T1000 (cell line): ENCODE results near the gene MZT1.
"Not testable (repeated sequence)": the region's sequence is repeated elsewhere in the genome, so short reads cannot be mapped to it uniquely, and the experiment has no call there.

ENCODE experiments used
- DNase-seq: peaks from one replicate; lab custom pipeline; 2025; ENCODE audit warnings: mixed read lengths; lab: John Stamatoyannopoulos, UW

MZT1 gene

DNA sequence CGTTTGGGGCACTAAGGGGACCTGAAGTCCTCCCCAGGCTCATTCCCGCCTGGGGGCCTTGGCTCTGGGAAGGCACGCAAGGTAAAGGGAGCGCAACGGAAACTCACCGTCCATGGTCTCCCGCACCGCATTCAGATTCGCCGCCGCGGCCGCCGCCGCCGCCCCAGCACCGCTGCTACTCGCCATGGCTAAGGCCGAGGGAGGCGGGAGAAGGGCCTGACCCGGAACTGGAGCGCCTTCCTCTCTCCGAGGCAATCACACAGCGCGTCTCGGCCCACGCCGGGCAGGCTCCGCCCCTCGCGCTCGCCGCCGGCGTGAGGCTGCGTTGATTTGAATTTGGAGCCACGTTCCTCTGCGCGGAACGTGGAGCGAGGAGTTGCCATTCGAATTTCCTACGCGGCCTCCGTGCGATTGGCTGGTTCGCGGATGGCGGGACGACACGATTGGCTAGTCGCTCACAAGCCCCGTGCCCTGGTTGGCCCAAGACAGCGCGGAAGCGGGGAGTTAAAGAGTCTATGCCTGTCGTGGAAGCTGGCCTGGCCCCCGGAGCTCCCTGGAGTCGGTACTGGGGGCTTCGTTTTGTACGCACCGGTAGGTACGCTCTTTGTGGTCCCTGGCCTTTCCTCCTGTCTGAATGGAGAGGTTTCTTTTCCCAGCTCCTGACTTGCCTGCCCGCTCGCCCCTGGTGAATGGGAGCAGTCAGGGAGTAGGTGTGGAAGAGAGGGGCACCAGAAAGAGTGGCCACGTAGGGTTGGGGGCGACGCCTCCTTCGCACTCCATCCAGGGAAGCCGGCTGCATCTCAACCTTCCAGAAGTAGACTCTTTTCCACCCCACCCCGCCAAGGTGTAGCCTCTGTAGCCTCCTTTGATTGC lies at the start of gene MZT1, which contains the start of gene BORA:
MZT1 (minus strand) TSS at position 213 of the 873 bp plus-strand sequence; CDS start at position 186, 27 bp downstream.
BORA (plus strand) TSS at position 507 of the 873 bp plus-strand sequence. CDS start 1,018 bp downstream, outside the sequence.
- DNase-seq = peak; percentile 80

GRCh38 chr13:72774019-72774418 lies 46.6 kb upstream of the MZT1 start:
- DNase-seq = no peak

DNA sequence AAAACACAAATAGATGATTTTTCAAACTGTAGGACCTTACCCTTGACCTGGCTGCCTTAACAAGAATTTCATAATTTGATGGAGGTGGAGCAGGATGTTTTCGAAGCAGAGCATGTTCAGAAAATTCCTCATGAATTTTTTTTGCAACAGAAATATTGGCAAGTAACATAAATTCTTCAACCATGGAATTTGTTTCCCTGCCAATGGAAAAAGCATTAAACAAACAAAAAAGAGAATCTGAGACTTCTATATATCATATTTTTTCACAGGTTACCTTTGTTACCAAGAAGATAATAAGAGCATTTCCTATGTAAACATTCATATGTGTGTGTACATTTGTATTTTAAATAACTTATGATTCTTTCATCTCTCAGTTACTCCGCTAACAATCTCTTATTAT lies 36.0 kb upstream of the MZT1 start:
- DNase-seq = no peak

DNA sequence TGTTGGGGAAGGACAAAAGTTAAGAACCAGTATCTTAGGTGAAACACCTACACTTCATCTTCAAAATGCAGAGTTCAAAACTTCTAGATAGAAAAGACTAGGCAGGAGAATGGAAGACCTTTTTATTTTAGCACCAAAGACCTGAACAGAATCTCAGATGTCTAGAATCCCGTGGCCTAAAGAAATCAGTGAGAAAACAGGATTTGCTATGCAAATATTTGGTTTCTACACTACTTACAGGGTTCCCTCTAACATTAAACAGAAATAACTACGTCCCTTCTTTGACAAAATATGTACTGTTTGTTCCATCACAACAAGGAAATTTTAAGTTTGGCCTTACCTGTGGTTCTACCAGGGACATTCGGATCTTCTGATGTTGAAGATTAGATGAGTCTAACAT lies 32.8 kb upstream of the MZT1 start:
- DNase-seq = no peak

DNA sequence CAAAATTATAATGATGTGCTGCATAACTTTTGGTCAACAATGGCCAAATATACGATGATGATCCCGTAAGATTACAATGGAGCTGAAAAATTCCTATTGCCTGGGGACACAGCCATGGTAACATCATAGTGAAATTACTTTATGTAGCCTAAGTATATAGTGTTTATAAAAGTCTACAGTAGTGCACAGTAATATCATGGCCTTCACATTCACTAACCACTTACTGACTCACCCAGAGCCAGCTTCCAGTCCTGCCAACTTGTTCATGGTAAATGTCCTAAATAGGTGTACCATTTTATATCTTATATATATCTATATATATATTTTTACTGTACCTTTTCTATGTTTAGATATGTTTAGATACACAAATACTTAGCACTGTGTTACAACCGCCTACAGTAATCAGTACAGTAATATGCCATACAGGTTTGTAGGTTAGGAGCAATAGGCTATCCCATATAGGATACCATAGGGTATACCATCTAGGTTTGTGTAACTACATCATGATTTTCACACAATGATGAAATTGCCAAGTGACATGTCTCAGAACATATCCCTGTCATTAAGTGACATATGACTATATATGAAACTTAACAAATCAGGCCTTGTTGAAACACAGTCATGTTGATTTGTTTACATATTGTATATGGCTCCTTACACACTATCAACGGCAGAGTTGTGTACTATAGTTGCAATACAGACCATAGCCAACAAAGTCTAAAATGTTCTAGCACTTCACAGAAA lies 30.5 kb upstream of the MZT1 start:
- DNase-seq = no peak

- no peak for DNase-seq
Measured at GRCh38 chr13:72754111-72754510, 26.7 kb upstream of the MZT1 start.

GRCh38 chr13:72751220-72751619 lies 23.8 kb upstream of the MZT1 start:
- no peak for DNase-seq

DNA sequence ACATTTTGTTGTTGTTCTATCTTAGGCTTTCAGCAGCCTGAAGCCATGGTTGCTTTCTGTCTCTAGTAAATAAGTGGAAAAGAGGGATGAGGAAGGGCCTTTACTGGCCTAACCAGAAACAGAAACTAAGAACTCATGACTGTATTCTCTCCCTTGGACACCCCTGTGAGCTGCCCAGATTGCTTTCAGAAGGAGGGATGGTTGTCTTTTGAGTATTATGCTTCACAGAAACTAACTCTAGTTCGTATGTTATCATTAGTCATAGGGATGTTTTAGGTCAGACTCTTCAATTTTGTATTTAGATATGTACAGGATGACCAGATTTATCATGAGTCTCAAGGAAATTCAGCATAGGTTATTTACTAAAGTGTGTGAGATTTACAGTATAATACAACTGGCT lies 17.8 kb upstream of the MZT1 start:
- DNase-seq = no peak

GRCh38 chr13:72740015-72740414 lies 12.6 kb upstream of the MZT1 start:
- DNase-seq = no peak

- no peak for DNase-seq
Measured at GRCh38 chr13:72737033-72737432, 9.6 kb upstream of the MZT1 start.

- DNase-seq = no peak
Measured at GRCh38 chr13:72728290-72728605, 819 bp upstream of the MZT1 start.

- no peak for DNase-seq
Measured at GRCh38 chr13:72726726-72727416, 558 bp downstream of the MZT1 start.

- not testable (repeated sequence) for DNase-seq
Measured at GRCh38 chr13:72726185-72726584, 1.2 kb downstream of the MZT1 start.

DNA sequence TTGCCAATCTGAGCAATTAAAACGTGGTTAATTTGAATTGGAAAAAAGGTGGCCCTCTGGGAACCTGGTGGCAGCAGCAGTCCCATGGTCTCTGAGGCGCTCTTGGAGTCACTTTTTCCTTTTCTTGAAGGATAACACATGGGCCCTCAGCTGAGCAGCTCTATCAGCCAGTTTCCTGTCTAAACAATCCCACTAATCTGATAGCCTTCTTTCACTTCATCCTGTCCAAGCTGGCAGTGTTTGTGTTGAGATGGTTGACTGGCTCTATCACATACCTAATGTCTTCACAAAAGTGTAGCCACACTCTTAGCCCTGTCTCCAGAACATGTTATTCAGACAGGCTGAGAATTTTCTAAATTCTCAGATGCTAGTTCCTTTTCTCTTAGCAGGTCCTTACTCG lies 10.7 kb downstream of the MZT1 start:
- no peak for DNase-seq

DNA sequence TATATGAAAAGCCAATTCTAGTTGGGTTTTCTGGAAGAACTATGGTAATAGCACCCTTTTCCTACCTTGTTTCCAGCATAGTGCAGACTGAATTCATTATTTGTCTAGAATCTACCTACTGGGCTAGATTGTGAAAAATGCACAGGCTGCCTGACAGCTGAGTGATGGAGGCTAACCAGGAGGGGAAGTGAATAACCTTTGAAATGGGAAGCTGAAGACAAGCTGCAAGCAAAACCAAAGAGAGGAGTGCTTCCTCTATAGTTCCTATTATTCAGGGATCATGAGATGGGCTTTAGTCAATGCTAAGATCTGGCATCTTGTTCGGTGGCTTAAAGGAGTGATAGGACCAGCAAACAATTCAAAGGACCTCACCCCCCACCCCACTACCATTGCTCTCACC lies 26.9 kb downstream of the MZT1 start:
- DNase-seq = no peak

GRCh38 chr13:72698164-72698563 lies 29.3 kb downstream of the MZT1 start:
- DNase-seq = no peak

GRCh38 chr13:72696579-72696978 lies 30.9 kb downstream of the MZT1 start:
- DNase-seq = no peak

DNA sequence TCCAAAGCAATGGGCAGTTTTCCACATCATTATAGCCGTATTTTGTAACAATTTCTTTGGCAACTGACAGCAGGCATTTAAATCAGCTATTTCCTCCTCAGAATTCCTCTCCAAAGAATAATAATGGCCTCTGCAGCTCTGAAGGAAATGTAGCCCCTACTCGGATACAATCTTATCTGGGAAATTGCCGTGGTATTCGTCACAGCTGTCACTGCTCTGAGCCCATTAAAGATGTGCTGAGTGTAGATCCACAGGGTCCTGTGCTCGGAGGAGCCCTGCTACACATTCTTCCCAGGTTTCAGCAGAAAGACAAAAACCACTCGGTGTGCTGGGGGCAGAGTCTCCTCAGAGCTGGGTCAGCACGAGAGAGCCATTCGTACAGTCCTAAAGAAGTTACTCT lies 33.1 kb downstream of the MZT1 start:
- no peak for DNase-seq

GRCh38 chr13:72693832-72694231 lies 33.6 kb downstream of the MZT1 start:
- no peak for DNase-seq

DNA sequence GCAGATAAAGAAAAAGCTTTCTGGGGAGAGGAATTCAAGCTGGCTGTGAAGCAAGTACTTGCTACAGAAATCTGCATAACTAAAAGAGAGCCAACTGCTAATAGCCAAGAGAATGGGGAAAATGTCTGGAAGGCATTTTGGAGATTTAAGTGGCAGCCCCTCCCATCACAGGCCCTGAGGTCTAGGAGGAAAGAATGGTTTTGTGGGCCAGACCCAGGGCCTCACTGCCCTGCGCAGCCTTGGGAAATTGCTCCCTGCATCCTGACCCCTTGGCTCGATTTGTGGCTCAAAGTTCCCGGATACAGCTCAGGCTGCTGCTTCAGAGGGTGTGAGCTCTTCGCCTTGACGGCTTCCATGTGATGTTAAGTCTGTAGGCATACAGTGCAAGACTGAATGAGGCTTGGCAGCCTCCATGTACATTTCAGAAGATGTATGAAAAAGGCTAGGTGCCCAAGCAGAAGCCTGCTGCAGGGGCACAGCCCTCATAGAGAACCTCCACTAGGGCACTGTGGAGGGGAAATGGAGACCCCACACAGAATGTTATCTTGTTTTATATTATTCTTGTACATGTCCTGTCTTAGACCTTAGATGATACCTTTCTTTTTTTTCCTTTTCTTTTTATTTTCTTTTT lies 34.4 kb downstream of the MZT1 start:
- DNase-seq = no peak

GRCh38 chr13:72689181-72689696 lies 38.2 kb downstream of the MZT1 start:
- DNase-seq = no peak

GRCh38 chr13:72686766-72687165 lies 40.7 kb downstream of the MZT1 start:
- DNase-seq = no peak
